Measurements from ENCODE around the gene MMP23B. TPM values are rescaled to one million over a fixed set of nuclear protein-coding genes. Genes with fewer than 3 reads are reported as not detected.
"Not testable (repeated sequence)": the region's sequence is repeated elsewhere in the genome, so short reads cannot be mapped to it uniquely, and the experiment has no call there.

The MMP23B gene
- total RNA-seq = 10 to 100 TPM in 3 of 4 donors, 1 to 10 TPM in 1; 9.8 to 61.7 (median 18.5) TPM

DNA sequence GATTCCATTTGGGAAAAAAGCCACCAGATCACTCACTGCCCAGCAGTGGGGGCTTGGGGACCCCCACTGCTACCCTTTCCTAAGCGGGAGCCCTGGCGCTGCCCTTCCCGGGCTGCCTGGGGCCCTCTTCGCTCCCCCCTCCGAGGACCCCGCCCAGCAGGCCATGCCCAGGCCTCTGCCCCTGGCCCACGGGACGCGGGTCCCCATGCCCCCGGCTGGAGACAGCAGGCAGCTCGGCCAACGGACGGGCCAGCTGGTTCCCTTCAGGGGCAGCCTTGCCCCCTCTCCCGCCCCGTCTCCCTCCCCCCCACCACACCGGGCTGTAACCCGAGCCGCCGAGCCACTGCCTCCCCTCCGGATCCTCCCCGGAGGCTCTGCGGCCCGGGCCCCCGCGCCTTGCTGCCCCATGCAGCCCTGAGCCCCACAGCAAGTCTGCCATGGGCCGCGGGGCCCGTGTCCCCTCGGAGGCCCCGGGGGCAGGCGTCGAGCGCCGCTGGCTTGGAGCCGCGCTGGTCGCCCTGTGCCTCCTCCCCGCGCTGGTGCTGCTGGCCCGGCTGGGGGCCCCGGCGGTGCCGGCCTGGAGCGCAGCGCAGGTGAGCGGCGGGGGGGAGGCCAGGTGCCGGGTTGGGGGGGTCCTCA is at the start of gene MMP23B:
TSS of gene MMP23B (plus strand) at position 392 of the 639 bp plus-strand sequence. CDS start at position 438, 46 bp downstream.
- TF ChIP-seq, protein P1, sequence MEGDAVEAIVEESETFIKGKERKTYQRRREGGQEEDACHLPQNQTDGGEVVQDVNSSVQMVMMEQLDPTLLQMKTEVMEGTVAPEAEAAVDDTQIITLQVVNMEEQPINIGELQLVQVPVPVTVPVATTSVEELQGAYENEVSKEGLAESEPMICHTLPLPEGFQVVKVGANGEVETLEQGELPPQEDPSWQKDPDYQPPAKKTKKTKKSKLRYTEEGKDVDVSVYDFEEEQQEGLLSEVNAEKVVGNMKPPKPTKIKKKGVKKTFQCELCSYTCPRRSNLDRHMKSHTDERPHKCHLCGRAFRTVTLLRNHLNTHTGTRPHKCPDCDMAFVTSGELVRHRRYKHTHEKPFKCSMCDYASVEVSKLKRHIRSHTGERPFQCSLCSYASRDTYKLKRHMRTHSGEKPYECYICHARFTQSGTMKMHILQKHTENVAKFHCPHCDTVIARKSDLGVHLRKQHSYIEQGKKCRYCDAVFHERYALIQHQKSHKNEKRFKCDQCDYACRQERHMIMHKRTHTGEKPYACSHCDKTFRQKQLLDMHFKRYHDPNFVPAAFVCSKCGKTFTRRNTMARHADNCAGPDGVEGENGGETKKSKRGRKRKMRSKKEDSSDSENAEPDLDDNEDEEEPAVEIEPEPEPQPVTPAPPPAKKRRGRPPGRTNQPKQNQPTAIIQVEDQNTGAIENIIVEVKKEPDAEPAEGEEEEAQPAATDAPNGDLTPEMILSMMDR (IDR thresholded peaks at IDR 0.05) = no peak
- DNase-seq (ENCODE audit: low spot score) = no peak
- ATAC-seq (ENCODE audit: low FRiP score) = no peak

DNA sequence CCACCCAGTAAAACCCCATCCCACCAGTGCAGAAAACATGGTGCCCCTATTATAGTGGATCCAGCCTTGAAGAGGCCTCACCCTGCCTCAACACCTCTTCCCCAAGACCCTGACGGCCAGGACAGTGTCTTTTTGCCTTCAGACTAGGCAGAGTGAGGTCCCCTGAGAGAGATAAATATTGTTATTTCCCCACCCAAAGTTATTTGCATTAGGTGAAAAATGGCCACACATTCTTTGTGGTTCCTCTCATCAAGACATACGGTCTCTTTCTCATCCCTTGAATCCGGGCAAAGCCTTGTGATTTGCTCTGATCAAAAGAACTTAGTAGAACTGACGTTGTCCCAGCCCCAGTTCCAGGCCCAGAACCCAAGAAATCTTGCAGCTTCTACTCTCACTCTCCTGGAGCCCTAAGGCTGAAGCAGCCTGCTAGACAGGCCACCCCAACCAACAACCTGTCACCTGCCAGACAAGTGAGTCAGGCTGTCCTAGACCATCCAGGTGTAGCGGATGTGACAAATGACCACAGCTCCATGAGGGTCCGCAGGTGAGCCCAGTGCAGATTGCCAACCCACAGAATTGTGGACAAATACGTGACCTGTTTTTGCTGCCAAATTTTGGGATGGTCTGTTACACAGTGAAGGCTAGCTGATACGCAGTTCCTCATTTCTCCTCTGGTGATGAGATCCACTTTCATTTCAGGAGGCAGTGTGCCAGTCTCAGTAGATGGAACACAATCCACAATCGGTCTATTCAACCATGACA is 49.2 kb upstream of the MMP23B start:
- DNase-seq (ENCODE audit: low spot score) (no peak), ATAC-seq (ENCODE audit: low FRiP score) (no peak)
- TF ChIP-seq, protein P1 (IDR thresholded peaks at IDR 0.05) = no peak

DNA sequence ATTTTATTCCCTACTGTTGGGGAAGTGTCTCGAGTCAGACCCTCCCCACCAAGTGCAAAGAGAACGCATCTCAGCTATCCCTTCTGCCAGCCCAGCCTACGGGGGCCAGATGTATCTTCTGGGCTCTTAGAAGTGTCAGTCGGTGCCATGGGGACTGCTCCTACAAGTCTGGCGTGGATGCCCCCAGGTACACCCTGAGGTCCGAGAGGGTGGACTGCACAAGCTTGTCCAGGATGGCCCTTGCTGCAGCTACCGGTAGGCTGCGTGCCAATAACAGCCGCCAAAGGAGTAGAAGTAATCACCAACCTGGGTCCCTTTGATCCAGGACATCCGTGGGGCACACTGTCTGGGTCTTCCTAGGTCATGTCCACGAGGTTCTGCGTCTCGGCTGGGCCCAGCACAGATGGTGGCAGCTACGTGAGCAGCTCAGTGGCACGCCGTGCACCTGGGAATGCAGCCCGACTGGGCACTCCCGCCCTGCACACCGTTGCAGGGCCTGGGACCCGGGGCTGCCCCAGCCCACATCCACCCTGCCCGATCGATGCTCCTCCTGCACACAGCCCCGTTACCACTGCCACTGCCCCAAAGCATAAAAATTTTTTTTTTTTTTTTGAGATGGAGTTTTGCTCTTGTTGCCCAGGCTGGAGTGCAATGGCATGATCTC is 48.5 kb upstream of the MMP23B start:
- ATAC-seq (ENCODE audit: low FRiP score) (no peak), DNase-seq (ENCODE audit: low spot score) (no peak)
- TF ChIP-seq, protein P1 (IDR thresholded peaks at IDR 0.05) = no peak

DNA sequence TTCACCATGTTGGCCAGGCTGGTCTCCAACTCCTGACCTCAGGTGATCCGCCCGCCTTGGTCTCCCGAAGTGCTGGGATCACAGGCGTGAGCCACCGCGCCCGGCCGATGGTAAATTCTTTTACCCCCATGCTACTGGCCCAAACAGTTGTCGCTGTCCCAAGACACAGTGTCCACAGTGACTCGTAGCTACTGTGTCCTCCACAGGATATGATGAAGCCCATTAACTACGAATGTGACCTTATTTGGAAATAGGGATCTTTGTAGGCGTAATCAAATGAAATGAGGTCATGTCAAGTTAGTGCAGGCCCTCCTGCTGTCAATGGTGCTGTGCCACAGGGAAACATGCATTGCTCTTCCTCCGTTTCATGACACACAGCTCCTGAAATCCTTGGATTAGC is 40.5 kb upstream of the MMP23B start:
- TF ChIP-seq, protein P1 (IDR thresholded peaks at IDR 0.05) = no peak

DNA sequence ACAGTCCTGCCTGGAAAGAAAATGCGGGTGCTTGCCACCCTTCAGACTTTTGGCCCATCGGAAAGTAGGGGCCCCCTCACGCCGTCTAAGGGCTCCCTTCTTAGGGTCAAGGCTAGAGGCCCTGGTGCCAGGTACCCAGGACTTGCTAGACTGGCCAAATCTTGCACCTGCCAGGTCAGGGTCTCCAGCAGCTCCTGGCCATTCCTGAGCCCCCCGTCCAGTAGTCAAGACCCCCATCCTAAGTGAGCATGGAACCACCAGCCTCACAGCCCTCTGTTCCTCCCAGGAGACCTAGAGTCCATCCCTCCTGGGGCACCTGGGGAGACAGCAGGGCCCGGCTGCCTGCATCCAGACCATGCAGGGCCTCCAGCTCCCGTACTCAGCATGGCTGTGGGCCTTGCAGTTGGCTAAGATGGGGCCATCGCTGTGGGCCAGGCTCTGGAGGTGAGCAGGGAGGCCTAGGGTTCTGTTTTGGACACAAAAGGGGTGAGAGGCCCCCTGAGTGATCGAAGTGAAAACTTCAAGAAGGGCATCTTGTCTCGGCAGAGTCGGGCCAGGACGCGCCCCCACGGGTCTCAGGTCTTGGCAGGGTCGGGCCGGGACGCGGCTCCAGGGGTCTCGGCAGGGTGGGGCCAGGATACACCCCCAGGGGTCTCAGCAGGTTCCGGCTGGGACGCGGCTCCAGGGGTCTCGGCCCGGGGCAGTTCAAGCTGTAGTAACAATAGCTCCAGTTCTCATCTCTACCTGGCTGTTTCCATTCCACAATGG is 38.0 kb upstream of the MMP23B start:
- no peak for DNase-seq (ENCODE audit: low spot score)
- no peak for ATAC-seq (ENCODE audit: low FRiP score)
- TF ChIP-seq, protein P1 (IDR thresholded peaks at IDR 0.05) = no peak

More for the DNA sequence above, 40.5 kb upstream of the MMP23B start:
- ATAC-seq (ENCODE audit: low FRiP score) (no peak), DNase-seq (ENCODE audit: low spot score) (no peak)

DNA sequence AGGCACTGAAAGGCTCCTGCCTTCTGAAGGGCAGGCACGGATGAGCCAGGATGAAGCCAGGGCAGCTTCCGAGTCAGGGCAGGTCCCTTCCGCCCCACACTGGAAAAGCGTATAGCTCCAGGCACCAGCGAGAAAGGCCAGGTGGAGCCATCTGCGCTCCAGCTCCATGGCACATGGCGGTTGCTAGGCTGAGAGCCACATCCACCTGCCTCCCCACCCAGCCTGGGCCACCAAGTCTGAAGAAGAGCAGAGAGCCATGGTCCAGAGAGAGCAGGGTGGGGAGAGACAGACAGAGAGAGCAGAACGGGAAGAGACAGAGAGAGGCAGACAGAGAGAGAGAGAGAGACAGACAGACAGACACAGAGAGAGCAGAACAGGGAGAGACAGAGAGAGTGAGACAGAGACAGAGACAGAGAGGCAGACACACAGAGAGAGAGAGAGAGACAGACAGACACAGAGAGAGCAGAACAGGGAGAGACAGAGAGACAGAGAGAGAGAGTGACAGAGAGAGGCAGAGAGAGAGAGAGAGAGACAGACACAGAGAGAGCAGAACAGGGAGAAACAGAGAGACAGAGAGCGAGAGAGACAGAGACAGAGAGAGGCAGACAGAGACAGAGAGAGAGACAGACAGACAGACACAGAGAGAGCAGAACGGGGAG is 37.2 kb upstream of the MMP23B start:
- DNase-seq (ENCODE audit: low spot score) (no peak), ATAC-seq (ENCODE audit: low FRiP score) (no peak)
- TF ChIP-seq, protein P1 (IDR thresholded peaks at IDR 0.05) = no peak

DNA sequence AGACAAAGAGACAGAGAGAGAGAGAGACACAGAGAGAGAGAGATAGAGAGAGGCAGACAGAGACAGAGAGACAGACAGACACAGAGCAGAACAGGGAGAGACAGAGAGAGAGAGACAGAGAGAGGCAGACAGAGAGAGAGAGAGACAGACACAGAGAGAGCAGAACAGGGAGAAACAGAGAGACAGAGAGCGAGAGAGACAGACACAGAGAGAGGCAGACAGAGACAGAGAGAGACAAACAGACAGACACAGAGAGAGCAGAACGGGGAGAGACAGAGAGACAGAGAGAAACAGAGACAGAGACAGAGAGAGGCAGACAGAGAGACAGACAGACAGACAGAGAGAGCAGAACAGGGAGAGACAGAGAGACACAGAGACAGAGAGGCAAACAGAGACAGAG is 36.6 kb upstream of the MMP23B start:
- not testable (repeated sequence) for DNase-seq (ENCODE audit: low spot score); ATAC-seq (ENCODE audit: low FRiP score)
